Neuron (in vitro differentiated cells): ENCODE results near the gene SLC35G1.

Experiments
- H2AFZ ChIP-seq: one replicate; pipeline ENCODE4 v1.6.1; 2013; ENCODE audit warnings: low read depth, mild to moderate bottlenecking, inconsistent platforms, low read length, moderate library complexity
- H3K27me3 ChIP-seq: one replicate; pipeline ENCODE4 v1.6.1; 2013; ENCODE audit warnings: low read length; ENCODE audit not compliant: insufficient read depth
- H3K36me3 ChIP-seq: one replicate; pipeline ENCODE4 v1.6.1; 2013; ENCODE audit warnings: low read length; ENCODE audit not compliant: insufficient read depth
- H3K4me1 ChIP-seq: one replicate; pipeline ENCODE4 v1.6.1; 2013; ENCODE audit warnings: low read length; ENCODE audit not compliant: insufficient read depth
- H3K4me3 ChIP-seq: 2 replicates; pipeline ENCODE4 v1.5.1; 2013; ENCODE audit warnings: mild to moderate bottlenecking, low read length, moderate library complexity
- H3K9me3 ChIP-seq: one replicate; pipeline ENCODE4 v1.6.1; 2013; ENCODE audit warnings: low read length

SLC35G1 gene

GRCh38 chr10:93893646-93894515 lies at the start of gene SLC35G1:
TSS of gene SLC35G1 (plus strand) at chr10:93893978. CDS start at chr10:93894034, 56 bp downstream.
- no peaks in the 10 kb centered on the region for H3K27me3 ChIP-seq
- no peaks in the 10 kb centered on the region for H3K36me3 ChIP-seq
- H3K9me3 ChIP-seq: no peaks in the 10 kb centered on the region
- H2AFZ ChIP-seq: peak within 1 kb of the TSS; percentile 68
- peaks cover 8% of the 10 kb centered on the region for H3K4me1 ChIP-seq
- H3K4me3 ChIP-seq: peak within 1 kb of the TSS; percentile 57

GRCh38 chr10:93844979-93845626 lies 48.7 kb upstream of the SLC35G1 start:
- Histone ChIP-seq H3K4me1 (no peaks in the 10 kb centered on the region), H2AFZ (no peak overlapping the region), H3K9me3 (no peaks in the 10 kb centered on the region), H3K36me3 (no peaks in the 10 kb centered on the region), H3K4me3 (no peak overlapping the region), H3K27me3 (peaks cover 5% of the 10 kb centered on the region)

GRCh38 chr10:93849593-93849992 lies 44.2 kb upstream of the SLC35G1 start:
- Histone ChIP-seq H3K4me3 (no peak overlapping the region), H3K36me3 (no peaks in the 10 kb centered on the region), H3K9me3 (no peaks in the 10 kb centered on the region), H3K27me3 (peaks cover 11% of the 10 kb centered on the region), H2AFZ (no peak overlapping the region), H3K4me1 (no peaks in the 10 kb centered on the region)

- H3K36me3 ChIP-seq: no peaks in the 10 kb centered on the region
- H3K4me1 ChIP-seq: no peaks in the 10 kb centered on the region
- H3K27me3 ChIP-seq: peaks cover 11% of the 10 kb centered on the region
- no peaks in the 10 kb centered on the region for H3K9me3 ChIP-seq
- H2AFZ ChIP-seq: no peak overlapping the region
- H3K4me3 ChIP-seq: no peak overlapping the region
Measured at GRCh38 chr10:93850031-93851015, 43.5 kb upstream of the SLC35G1 start.

GRCh38 chr10:93851169-93851568 lies 42.6 kb upstream of the SLC35G1 start:
- Histone ChIP-seq H3K36me3 (no peaks in the 10 kb centered on the region), H3K27me3 (peaks cover 11% of the 10 kb centered on the region), H3K4me3 (no peak overlapping the region), H3K4me1 (no peaks in the 10 kb centered on the region), H3K9me3 (no peaks in the 10 kb centered on the region), H2AFZ (no peak overlapping the region)

- Histone ChIP-seq H3K9me3 (no peaks in the 10 kb centered on the region), H3K27me3 (peaks cover 11% of the 10 kb centered on the region)
Measured at GRCh38 chr10:93852476-93853095, 41.2 kb upstream of the SLC35G1 start.

GRCh38 chr10:93854975-93855374 lies 38.8 kb upstream of the SLC35G1 start:
- H3K4me1 ChIP-seq: no peaks in the 10 kb centered on the region
- H3K36me3 ChIP-seq: no peaks in the 10 kb centered on the region
- H3K9me3 ChIP-seq: no peaks in the 10 kb centered on the region
- peaks cover 6% of the 10 kb centered on the region for H3K27me3 ChIP-seq
- no peak overlapping the region for H2AFZ ChIP-seq
- no peak overlapping the region for H3K4me3 ChIP-seq

More at GRCh38 chr10:93852476-93853095, 41.2 kb upstream of the SLC35G1 start:
- Histone ChIP-seq H2AFZ (no peak overlapping the region), H3K4me1 (no peaks in the 10 kb centered on the region), H3K4me3 (no peak overlapping the region), H3K36me3 (no peaks in the 10 kb centered on the region)

GRCh38 chr10:93856349-93857145 lies 37.2 kb upstream of the SLC35G1 start:
- Histone ChIP-seq H3K4me3 (no peak overlapping the region), H3K4me1 (no peaks in the 10 kb centered on the region)

GRCh38 chr10:93859049-93859655 lies 34.6 kb upstream of the SLC35G1 start:
- H2AFZ ChIP-seq: no peak overlapping the region
- no peaks in the 10 kb centered on the region for H3K9me3 ChIP-seq
- no peaks in the 10 kb centered on the region for H3K4me1 ChIP-seq
- H3K36me3 ChIP-seq: no peaks in the 10 kb centered on the region
- no peaks in the 10 kb centered on the region for H3K27me3 ChIP-seq
- H3K4me3 ChIP-seq: no peak overlapping the region

More at GRCh38 chr10:93856349-93857145, 37.2 kb upstream of the SLC35G1 start:
- H3K9me3 ChIP-seq: no peaks in the 10 kb centered on the region
- no peaks in the 10 kb centered on the region for H3K36me3 ChIP-seq
- H3K27me3 ChIP-seq: no peaks in the 10 kb centered on the region
- no peak overlapping the region for H2AFZ ChIP-seq

- H3K27me3 ChIP-seq: no peaks in the 10 kb centered on the region
- no peaks in the 10 kb centered on the region for H3K9me3 ChIP-seq
- no peak overlapping the region for H3K4me3 ChIP-seq
- H2AFZ ChIP-seq: no peak overlapping the region
- no peaks in the 10 kb centered on the region for H3K4me1 ChIP-seq
- no peaks in the 10 kb centered on the region for H3K36me3 ChIP-seq
Measured at GRCh38 chr10:93861825-93862224, 32.0 kb upstream of the SLC35G1 start.

GRCh38 chr10:93865794-93866425 lies 27.9 kb upstream of the SLC35G1 start:
- Histone ChIP-seq H3K27me3 (no peaks in the 10 kb centered on the region), H3K9me3 (no peaks in the 10 kb centered on the region), H3K4me1 (no peaks in the 10 kb centered on the region), H3K4me3 (no peak overlapping the region), H3K36me3 (no peaks in the 10 kb centered on the region), H2AFZ (no peak overlapping the region)
